ENCODE measurements around the gene RNF19B. TPM values are rescaled to one million over a fixed set of nuclear protein-coding genes. Genes with fewer than 3 reads are reported as not detected.

The RNF19B gene
- total RNA-seq, 4 donors from 2014 or later: 13.9 to 22.9 (median 17.2) TPM

GRCh38 chr1:32966900-32967299, 2.3 kb upstream of the RNF19B start:
- no peaks in the 10 kb centered on the region for H3K36me3 ChIP-seq
- H3K27me3 ChIP-seq: no peaks in the 10 kb centered on the region
- no peak for TF ChIP-seq EP300 (IDR thresholded peaks at IDR 0.05)
- no peak for TF ChIP-seq POLR2A (IDR thresholded peaks at IDR 0.05)
- no peak for TF ChIP-seq CTCF (IDR thresholded peaks at IDR 0.05)
- no peak overlapping the region for H3K4me3 ChIP-seq
- WGBS, 2 donors: 89 to 97% methylated on average over 2 of the region's 2 CpGs
- H3K9me3 ChIP-seq: no peaks in the 10 kb centered on the region
- H3K4me1 ChIP-seq: peaks cover 0 to 19% (median 12%) of the 10 kb centered on the region in 4 donors
- no peak for DNase-seq (ENCODE audit: low spot score in 2 of 2)
- no peak overlapping the region for H3K27ac ChIP-seq

GRCh38 chr1:32965251-32965747, 690 bp upstream of the RNF19B start:
- Histone ChIP-seq H3K4me3 (peak overlapping the region; percentile 20 to 97 (median 72)), H3K27me3 (no peaks in the 10 kb centered on the region), H3K9me3 (no peaks in the 10 kb centered on the region), H3K4me1 (peaks cover 0 to 35% (median 21%) of the 10 kb centered on the region in 4 donors), H3K27ac (peak overlapping the region; percentile 79 to 97 (median 95)), H3K36me3 (no peaks in the 10 kb centered on the region)
- no peak for DNase-seq (ENCODE audit: low spot score in 2 of 2)
- 64 to 67% methylated on average over 5 of the region's 5 CpGs for WGBS, 2 donors
- TF ChIP-seq EP300 (IDR thresholded peaks at IDR 0.05) (no peak), POLR2A (IDR thresholded peaks at IDR 0.05) (no peak), CTCF (IDR thresholded peaks at IDR 0.05) (no peak)

- Histone ChIP-seq H3K27me3 (no peaks in the 10 kb centered on the region), H3K27ac (peak overlapping the region; percentile 54 to 97 (median 92)), H3K9me3 (no peaks in the 10 kb centered on the region), H3K4me1 (peaks cover 0 to 45% (median 23%) of the 10 kb centered on the region in 4 donors), H3K36me3 (no peaks in the 10 kb centered on the region), H3K4me3 (peak overlapping the region; percentile 46 to 97 (median 88))
- TF ChIP-seq POLR2A (IDR thresholded peaks at IDR 0.05) (no peak), CTCF (IDR thresholded peaks at IDR 0.05) (peak in 2 of 5 experiments; percentile 17 to 29), EP300 (IDR thresholded peaks at IDR 0.05) (no peak)
- no peak for DNase-seq (ENCODE audit: low spot score in 2 of 2)
- WGBS, 2 donors: 0% methylated on average over 7 to 24 of the region's 78 CpGs
These were observed 706 bp downstream of the RNF19B start for GRCh38 chr1:32963746-32964460.

GRCh38 chr1:32962248-32962896, 2.2 kb downstream of the RNF19B start:
- 52 to 56% methylated on average over 6 of the region's 6 CpGs for WGBS, 2 donors
- peak overlapping the region in 3 of 4 donors; percentile 79 to 97 (median 97) for H3K4me3 ChIP-seq
- H3K27ac ChIP-seq: peak overlapping the region in 3 of 4 donors; percentile 50 to 97 (median 51)

More at GRCh38 chr1:32962248-32962896, 2.2 kb downstream of the RNF19B start:
- Histone ChIP-seq H3K4me1 (peaks cover 0 to 48% (median 26%) of the 10 kb centered on the region in 4 donors), H3K9me3 (no peaks in the 10 kb centered on the region), H3K36me3 (no peaks in the 10 kb centered on the region), H3K27me3 (no peaks in the 10 kb centered on the region)
- TF ChIP-seq EP300 (IDR thresholded peaks at IDR 0.05) (no peak), CTCF (IDR thresholded peaks at IDR 0.05) (no peak), POLR2A (IDR thresholded peaks at IDR 0.05) (no peak)
- DNase-seq (ENCODE audit: low spot score in 2 of 2): no peak

Data from tibial nerve (tissue), 4 donors.